BJ (cell line): ENCODE measurements around the gene RGL3. TPM values are rescaled to one million over a fixed set of nuclear protein-coding genes. Genes with fewer than 3 reads are reported as not detected.

Source experiments
- CTCF ChIA-PET: fragments of 350-600 bp; formaldehyde crosslinking; extraction: SDS; loops from one replicate; lab custom pipeline; 2021; ENCODE audit warnings: antibody characterized with exemption, inconsistent platforms; lab: Yijun Ruan, JAX
- POLR2A ChIA-PET: fragments of 300-600 bp; sonication (Branson Sonifier 250); formaldehyde crosslinking; extraction: SDS; loops from one replicate; lab custom pipeline; 2021; ENCODE audit warnings: antibody characterized with exemption; lab: Charles Lee
- DNase-seq: peaks from one replicate; pipeline ENCODE4 v3.0.0-alpha.2; 2011; ENCODE audit warnings: low read depth
- H3K27me3 ChIP-seq: 2 replicates; pipeline ENCODE4 v1.6.0; 2011; ENCODE audit warnings: low read length; ENCODE audit not compliant: control insufficient read depth, insufficient read depth
- H3K36me3 ChIP-seq: 2 replicates; pipeline ENCODE4 v1.5.1; 2011; ENCODE audit warnings: low read length; ENCODE audit not compliant: control insufficient read depth, insufficient read depth
- H3K4me3 ChIP-seq: 2 replicates; pipeline ENCODE4 v1.5.1; 2011; ENCODE audit warnings: low read depth, mild to moderate bottlenecking, control low read depth, low read length
- CTCF ChIP-seq: IDR thresholded peaks from 2 replicates; pipeline ENCODE4 v1.5.1; 2011; ENCODE audit warnings: low read depth, mild to moderate bottlenecking, control low read depth, inconsistent platforms, low read length, moderate library complexity; ENCODE audit not compliant: insufficient read depth
- polyA plus RNA-seq: library from polyadenylated mRNA; depleted of rRNA; stranded (reverse); fragments of >200 nt; gene quantifications from 2 replicates; pipeline ENCODE4 v1.2.3, GENCODE V29; 2011

RGL3 gene
- polyA plus RNA-seq, 1 experiment: 2.3 TPM

- DNase-seq: no peak
- POLR2A ChIA-PET: no interaction called here
- no peak overlapping the region for H3K4me3 ChIP-seq
- H3K36me3 ChIP-seq: no peaks in the 10 kb centered on the region
- CTCF ChIA-PET: interaction anchor here (0.8 to 1.2 kb wide), 2 partner anchors 9 to 95 kb away, joined by 3 read pairs; no protein-coding TSS in a partner anchor
- no peak for TF ChIP-seq CTCF
- H3K27me3 ChIP-seq: no peaks in the 10 kb centered on the region
Measured at GRCh38 chr19:11387162-11388034, 31.7 kb downstream of the RGL3 start.

GRCh38 chr19:11384778-11385129, 34.4 kb downstream of the RGL3 start:
- no peaks in the 10 kb centered on the region for H3K36me3 ChIP-seq
- TF ChIP-seq CTCF: no peak
- no peak overlapping the region for H3K4me3 ChIP-seq
- CTCF ChIA-PET: interaction anchor here (0.9 to 1.2 kb wide), 3 partner anchors 50 to 98 kb away, joined by 3 to 6 read pairs (median 3); partner anchors contain the start of genes ODAD3 and PRKCSH
- DNase-seq: no peak
- POLR2A ChIA-PET: no interaction called here
- no peaks in the 10 kb centered on the region for H3K27me3 ChIP-seq

- no peak for TF ChIP-seq CTCF
- H3K27me3 ChIP-seq: no peaks in the 10 kb centered on the region
- ChIA-PET CTCF (interaction anchor here (0.6 to 4.4 kb wide), 13 partner anchors 9 to 99 kb away, joined by 3 to 27 read pairs (median 6); partner anchors contain the start of genes ODAD3, PRKCSH, RGL3 and SWSAP1), POLR2A (no interaction called here)
- peak overlapping the region; percentile 14; the same call in 1 of the 2 replicates for H3K4me3 ChIP-seq
- no peaks in the 10 kb centered on the region for H3K36me3 ChIP-seq
- DNase-seq: no peak
Measured at GRCh38 chr19:11383706-11384048, 35.4 kb downstream of the RGL3 start.

- Histone ChIP-seq H3K36me3 (no peaks in the 10 kb centered on the region), H3K27me3 (no peaks in the 10 kb centered on the region), H3K4me3 (no peak overlapping the region; the same call in 1 of the 2 replicates)
- ChIA-PET CTCF (interaction anchor here (0.6 to 4.4 kb wide), 18 partner anchors 8 to 201 kb away, joined by 3 to 27 read pairs (median 4); partner anchors contain the start of genes RGL3 and SWSAP1), POLR2A (no interaction called here)
- peak; percentile 80 for TF ChIP-seq CTCF
- DNase-seq: no peak
Measured at GRCh38 chr19:11382898-11383705, 36.0 kb downstream of the RGL3 start.
